HG02763 (cell line): ENCODE results near the gene LAMTOR2.
"Not testable (repeated sequence)": the region's sequence is repeated elsewhere in the genome, so short reads cannot be mapped to it uniquely, and the experiment has no call there.

Source experiments
- ATAC-seq: cut with Tn5 transposase; IDR thresholded peaks from one replicate; pipeline ENCODE4 v1.9.1; 2021; ENCODE audit warnings: mild to moderate bottlenecking, moderate library complexity; ENCODE audit not compliant: unreplicated experiment

Gene LAMTOR2

GRCh38 chr1:156051011-156051725 is 3.4 kb upstream of the LAMTOR2 start:
- no peak for ATAC-seq

- ATAC-seq = no peak
These were observed 1.5 kb upstream of the LAMTOR2 start for GRCh38 chr1:156052862-156053767.

- ATAC-seq = peak; percentile 52
These were observed 648 bp upstream of the LAMTOR2 start, which contains the start of gene UBQLN4 for GRCh38 chr1:156053768-156054499. Gene UBQLN4, minus strand, starts transcription at chr1:156053798. Its CDS starts 97 bp downstream, at chr1:156053701.

- ATAC-seq = no peak
These were observed 883 bp downstream of the LAMTOR2 start for GRCh38 chr1:156055281-156056048.

GRCh38 chr1:156056326-156056849 is 1.8 kb downstream of the LAMTOR2 start:
- no peak for ATAC-seq

- ATAC-seq = no peak
These were observed 6.5 kb downstream of the LAMTOR2 start, which contains the start of gene RAB25 for GRCh38 chr1:156060937-156061636. Gene RAB25, plus strand, starts transcription at chr1:156061160. Its CDS starts 241 bp downstream, at chr1:156061401.

GRCh38 chr1:156062189-156062588 is 7.6 kb downstream of the LAMTOR2 start:
- ATAC-seq = no peak

- no peak for ATAC-seq
These were observed 9.4 kb downstream of the LAMTOR2 start for GRCh38 chr1:156063997-156064285.

- ATAC-seq = no peak
These were observed 10.0 kb downstream of the LAMTOR2 start for GRCh38 chr1:156064615-156065014.

- no peak for ATAC-seq
These were observed 10.6 kb downstream of the LAMTOR2 start for GRCh38 chr1:156065212-156065611.

GRCh38 chr1:156065871-156066270 is 11.3 kb downstream of the LAMTOR2 start:
- no peak for ATAC-seq

GRCh38 chr1:156067262-156067661 is 12.7 kb downstream of the LAMTOR2 start:
- ATAC-seq = no peak

- no peak for ATAC-seq
These were observed 15.2 kb downstream of the LAMTOR2 start for GRCh38 chr1:156069490-156070455.

- ATAC-seq = no peak
These were observed 16.0 kb downstream of the LAMTOR2 start for GRCh38 chr1:156070548-156070947.

GRCh38 chr1:156071332-156071816 is 16.8 kb downstream of the LAMTOR2 start:
- ATAC-seq = not testable (repeated sequence)

GRCh38 chr1:156072251-156072650 is 17.7 kb downstream of the LAMTOR2 start:
- no peak for ATAC-seq

- ATAC-seq = no peak
These were observed 18.6 kb downstream of the LAMTOR2 start for GRCh38 chr1:156073110-156073687.

GRCh38 chr1:156073740-156074139 is 19.2 kb downstream of the LAMTOR2 start:
- ATAC-seq = no peak
